CD4-positive, alpha-beta T cell treated with Interleukin-15 for 1 hour (primary cell): ENCODE results near the gene KRTAP10-11.
"Not testable (repeated sequence)": the region's sequence is repeated elsewhere in the genome, so short reads cannot be mapped to it uniquely, and the experiment has no call there.

Experiments used
- DNase-seq: peaks from one replicate; pipeline ENCODE4 v3.0.0-alpha.2; 2020

The KRTAP10-11 gene

GRCh38 chr21:44615911-44616590 is 30.2 kb upstream of the KRTAP10-11 start:
- no peak for DNase-seq

GRCh38 chr21:44616591-44616926 is 29.7 kb upstream of the KRTAP10-11 start:
- no peak for DNase-seq

- DNase-seq, result no peak
Observed at GRCh38 chr21:44617071-44617501, 29.1 kb upstream of the KRTAP10-11 start.

GRCh38 chr21:44618504-44618903 is 27.7 kb upstream of the KRTAP10-11 start:
- no peak for DNase-seq

- DNase-seq, result peak; percentile 74
Observed at GRCh38 chr21:44618909-44619308, 27.3 kb upstream of the KRTAP10-11 start.

GRCh38 chr21:44619886-44620285 is 26.3 kb upstream of the KRTAP10-11 start:
- DNase-seq, result no peak

GRCh38 chr21:44623575-44623974 is 22.6 kb upstream of the KRTAP10-11 start:
- DNase-seq, result no peak

GRCh38 chr21:44625756-44626155 is 20.5 kb upstream of the KRTAP10-11 start:
- DNase-seq, result no peak

- DNase-seq, result peak; percentile 42
Observed at GRCh38 chr21:44626262-44626661, 20.0 kb upstream of the KRTAP10-11 start.

- DNase-seq, result no peak
Observed at GRCh38 chr21:44626673-44627143, 19.5 kb upstream of the KRTAP10-11 start, which contains the start of gene KRTAP10-9. Gene KRTAP10-9, plus strand, starts transcription at chr21:44627093. Its CDS starts 79 bp downstream, at chr21:44627172.

GRCh38 chr21:44627181-44627822 is 18.9 kb upstream of the KRTAP10-11 start:
- DNase-seq, result not testable (repeated sequence)

GRCh38 chr21:44627831-44628233 is 18.4 kb upstream of the KRTAP10-11 start:
- not testable (repeated sequence) for DNase-seq

GRCh38 chr21:44628707-44629391 is 17.4 kb upstream of the KRTAP10-11 start:
- no peak for DNase-seq

- no peak for DNase-seq
Observed at GRCh38 chr21:44630440-44630839, 15.8 kb upstream of the KRTAP10-11 start.

GRCh38 chr21:44632067-44632466 is 14.1 kb upstream of the KRTAP10-11 start:
- no peak for DNase-seq

- DNase-seq, result no peak
Observed at GRCh38 chr21:44636209-44637017, 9.8 kb upstream of the KRTAP10-11 start.

GRCh38 chr21:44637018-44637850 is 9.0 kb upstream of the KRTAP10-11 start, which contains the start of gene KRTAP10-10:
Gene KRTAP10-10, plus strand, starts transcription at chr21:44637356. Its CDS starts 62 bp downstream, at chr21:44637418.
- DNase-seq, result no peak

- not testable (repeated sequence) for DNase-seq
Observed at GRCh38 chr21:44637851-44638348, 8.3 kb upstream of the KRTAP10-11 start.

- not testable (repeated sequence) for DNase-seq
Observed at GRCh38 chr21:44638506-44639330, 7.5 kb upstream of the KRTAP10-11 start.

- DNase-seq, result no peak
Observed at GRCh38 chr21:44639331-44639655, 6.9 kb upstream of the KRTAP10-11 start.

GRCh38 chr21:44640761-44641160 is 5.5 kb upstream of the KRTAP10-11 start:
- DNase-seq, result no peak
